HG02852 (cell line): Measurements from ENCODE around the gene CERS5.

Source experiments
- ATAC-seq: cut with Tn5 transposase; IDR thresholded peaks from one replicate; pipeline ENCODE4 v1.9.1; 2021; ENCODE audit warnings: mild to moderate bottlenecking, moderate library complexity; ENCODE audit not compliant: unreplicated experiment

Gene CERS5

GRCh38 chr12:50142993-50143392 is 24.2 kb downstream of the CERS5 start:
- no peak for ATAC-seq

- ATAC-seq = no peak
Observed at GRCh38 chr12:50132505-50133135, 34.5 kb downstream of the CERS5 start.

GRCh38 chr12:50129290-50129689 is 37.9 kb downstream of the CERS5 start:
- no peak for ATAC-seq

GRCh38 chr12:50127546-50127945 is 39.6 kb downstream of the CERS5 start:
- ATAC-seq = no peak

DNA sequence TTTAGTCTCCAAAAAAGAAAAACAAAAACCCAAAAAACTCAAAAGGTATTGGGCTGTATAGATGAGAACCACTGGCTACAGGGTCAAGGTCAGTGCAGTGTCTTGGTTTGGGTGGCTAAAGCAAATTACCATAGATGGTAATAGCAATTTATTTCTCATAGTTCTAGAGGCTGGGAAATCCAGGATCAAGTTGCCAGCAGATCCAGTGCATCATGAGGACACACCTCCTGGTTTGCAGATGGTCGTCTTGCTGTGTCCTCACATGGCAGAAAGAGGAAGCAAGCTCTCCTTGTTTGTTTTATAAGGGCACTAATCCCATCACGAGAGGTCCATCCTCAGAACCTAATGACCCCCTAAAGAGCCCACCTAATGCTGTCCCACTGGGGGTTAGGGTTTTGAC is 44.0 kb downstream of the CERS5 start:
- no peak for ATAC-seq

DNA sequence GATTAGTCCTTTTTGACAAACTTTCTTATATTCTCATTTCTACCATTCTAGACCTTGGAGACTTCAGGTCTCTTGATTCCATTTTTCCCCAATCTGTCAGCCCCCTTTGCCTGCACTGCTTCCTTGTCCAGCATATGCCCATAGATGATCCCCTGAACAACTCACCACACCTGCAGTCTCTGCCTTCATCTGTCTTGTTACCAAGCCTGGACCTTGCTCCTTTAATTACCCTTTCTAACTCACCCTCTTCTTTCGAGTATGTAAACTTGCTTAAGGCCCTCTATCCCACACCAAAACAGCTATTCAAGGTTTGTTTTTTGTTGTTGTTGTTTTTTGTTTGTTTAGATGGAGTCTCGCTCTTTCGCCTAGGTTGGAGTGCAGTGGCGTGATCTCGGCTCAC is 45.5 kb downstream of the CERS5 start:
- no peak for ATAC-seq

DNA sequence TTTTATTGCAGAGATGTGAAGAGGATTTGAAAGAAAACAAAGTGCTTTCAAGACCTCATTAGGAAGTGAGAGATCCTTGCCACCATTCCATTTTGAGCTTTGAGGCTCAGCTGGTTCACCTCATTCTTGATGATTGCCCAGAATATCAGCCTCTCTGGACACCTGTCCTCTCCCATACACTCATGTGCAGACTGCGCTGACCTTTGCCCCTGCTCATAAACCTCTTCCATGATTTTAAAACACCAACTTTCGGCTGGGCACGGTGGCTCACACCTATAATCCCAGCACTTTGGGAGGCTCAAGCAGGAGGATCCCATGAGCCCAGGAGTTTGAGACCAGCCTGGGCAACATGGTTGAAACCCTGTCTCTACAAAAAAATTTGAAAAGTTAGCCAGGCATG is 46.2 kb downstream of the CERS5 start:
- no peak for ATAC-seq

DNA sequence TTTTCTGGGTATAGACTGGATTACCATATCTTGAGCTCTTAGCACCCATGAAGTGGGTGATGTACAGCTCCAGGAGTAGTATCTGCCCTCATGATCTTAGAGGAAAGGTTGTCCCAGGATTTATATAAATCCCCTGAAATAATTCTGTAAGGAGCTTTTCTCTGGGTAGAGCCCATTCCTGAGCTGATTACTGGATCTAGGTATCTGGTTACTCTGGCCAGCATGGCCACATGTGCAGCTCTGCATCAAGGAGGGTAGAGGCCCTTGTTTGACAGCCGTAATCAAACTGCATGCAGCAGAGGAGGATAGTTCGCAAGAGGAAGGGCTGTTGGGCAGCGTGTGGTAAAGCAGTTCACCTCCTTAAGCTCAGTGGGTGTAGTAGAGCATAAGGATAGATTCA is 46.6 kb downstream of the CERS5 start:
- ATAC-seq = no peak

DNA sequence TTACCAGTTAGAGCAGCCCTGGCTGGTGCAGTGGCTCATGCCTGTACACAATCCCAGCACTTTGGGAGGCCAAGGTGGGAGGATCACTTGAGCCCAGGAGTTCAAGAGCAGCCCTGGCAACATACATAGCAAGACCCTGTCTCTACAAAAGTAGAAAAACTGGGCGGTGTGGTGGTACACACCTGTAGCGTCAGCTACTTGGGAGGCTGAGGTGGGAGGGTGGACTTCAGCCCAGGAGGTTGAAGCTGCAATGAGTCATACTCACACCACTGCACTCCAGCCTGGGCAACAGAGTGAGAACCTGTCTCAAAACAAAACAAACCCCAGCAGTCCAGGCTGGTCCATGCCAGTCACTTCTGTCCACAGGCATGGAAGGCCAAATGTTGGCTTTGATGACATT is 47.8 kb downstream of the CERS5 start:
- ATAC-seq = no peak

- ATAC-seq = no peak
Observed at GRCh38 chr12:50117057-50117622, 50.0 kb downstream of the CERS5 start.

- ATAC-seq = peak; percentile 3
Observed at GRCh38 chr12:50112456-50113218, 54.5 kb downstream of the CERS5 start.

GRCh38 chr12:50111693-50112455 is 55.3 kb downstream of the CERS5 start, which contains the start of gene COX14:
TSS of gene COX14 (plus strand) at chr12:50112236. CDS start at chr12:50120044, 7,808 bp downstream.
- peak; percentile 75 for ATAC-seq

- ATAC-seq = peak; percentile 1
Observed at GRCh38 chr12:50111395-50111692, 55.8 kb downstream of the CERS5 start.

GRCh38 chr12:50110762-50111351 is 56.3 kb downstream of the CERS5 start:
- no peak for ATAC-seq

DNA sequence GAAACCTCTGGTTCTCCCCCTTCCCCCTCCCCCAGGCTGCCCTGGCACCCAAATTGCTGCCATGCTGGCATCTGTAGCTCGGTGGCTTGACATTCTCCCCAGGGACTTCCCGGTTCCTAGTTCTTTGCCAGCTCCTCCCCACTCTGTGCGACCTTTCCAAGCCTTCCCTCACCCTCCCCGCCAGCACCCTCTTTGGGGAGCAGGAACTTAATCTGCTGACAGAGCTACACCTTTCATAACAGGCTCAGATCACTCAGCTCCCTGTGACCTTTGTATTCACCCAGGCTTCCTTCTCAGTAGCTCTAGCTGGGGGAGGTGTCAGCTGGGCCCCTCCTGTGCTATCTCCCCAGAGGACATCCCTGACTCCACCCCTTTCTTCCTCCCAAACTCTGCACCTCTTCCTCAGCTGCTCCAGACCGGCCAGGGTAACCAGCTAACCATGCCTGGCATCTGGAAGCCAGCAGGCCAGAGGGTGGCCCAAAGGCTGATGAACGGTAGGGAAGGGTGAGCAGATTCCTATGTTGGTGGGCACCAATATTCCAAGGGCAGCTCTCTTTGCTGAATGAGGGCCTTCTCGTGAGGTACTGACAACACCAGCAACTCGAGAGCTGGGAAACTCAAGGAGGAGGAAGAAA is 56.9 kb downstream of the CERS5 start:
- no peak for ATAC-seq

- no peak for ATAC-seq
Observed at GRCh38 chr12:50109319-50109718, 57.9 kb downstream of the CERS5 start.

- no peak for ATAC-seq
Observed at GRCh38 chr12:50107416-50108268, 59.5 kb downstream of the CERS5 start.

- no peak for ATAC-seq
Observed at GRCh38 chr12:50106907-50107306, 60.3 kb downstream of the CERS5 start.

DNA sequence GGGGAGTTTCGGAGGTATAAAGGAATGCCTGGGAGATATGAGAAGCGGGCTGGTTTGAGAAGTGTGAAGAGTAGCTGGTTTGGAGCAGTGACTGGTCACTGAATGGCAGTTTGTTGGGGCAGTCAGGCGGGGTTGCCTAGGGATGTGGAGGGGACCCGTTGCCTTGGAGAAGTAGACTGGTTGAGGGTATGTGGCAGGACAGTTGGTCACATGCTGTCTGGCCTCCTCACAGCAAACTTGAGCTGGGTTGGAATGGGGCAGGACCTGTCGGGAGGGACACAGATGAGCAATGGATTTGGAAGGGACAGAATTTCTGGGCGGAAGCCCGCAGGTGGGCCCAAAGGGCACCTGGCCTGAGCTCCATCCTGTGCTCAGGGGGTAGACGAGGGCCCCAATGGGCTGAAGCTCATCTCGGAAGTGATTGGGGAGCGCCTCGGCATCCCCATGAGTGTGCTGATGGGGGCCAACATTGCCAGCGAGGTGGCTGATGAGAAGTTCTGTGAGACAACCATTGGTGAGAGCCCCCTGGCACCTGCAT is 61.2 kb downstream of the CERS5 start:
- ATAC-seq = no peak
